ENCODE measurements around the gene IL22RA2. TPM values are rescaled to one million over a fixed set of nuclear protein-coding genes. Genes with fewer than 3 reads are reported as not detected.

IL22RA2 gene
- total and polyA plus RNA-seq, 9 of the 15 experiments (the other 6 are each of a cell fraction or from before 2014, with no cell fraction given), result 0.03 TPM; not detected in 8

DNA sequence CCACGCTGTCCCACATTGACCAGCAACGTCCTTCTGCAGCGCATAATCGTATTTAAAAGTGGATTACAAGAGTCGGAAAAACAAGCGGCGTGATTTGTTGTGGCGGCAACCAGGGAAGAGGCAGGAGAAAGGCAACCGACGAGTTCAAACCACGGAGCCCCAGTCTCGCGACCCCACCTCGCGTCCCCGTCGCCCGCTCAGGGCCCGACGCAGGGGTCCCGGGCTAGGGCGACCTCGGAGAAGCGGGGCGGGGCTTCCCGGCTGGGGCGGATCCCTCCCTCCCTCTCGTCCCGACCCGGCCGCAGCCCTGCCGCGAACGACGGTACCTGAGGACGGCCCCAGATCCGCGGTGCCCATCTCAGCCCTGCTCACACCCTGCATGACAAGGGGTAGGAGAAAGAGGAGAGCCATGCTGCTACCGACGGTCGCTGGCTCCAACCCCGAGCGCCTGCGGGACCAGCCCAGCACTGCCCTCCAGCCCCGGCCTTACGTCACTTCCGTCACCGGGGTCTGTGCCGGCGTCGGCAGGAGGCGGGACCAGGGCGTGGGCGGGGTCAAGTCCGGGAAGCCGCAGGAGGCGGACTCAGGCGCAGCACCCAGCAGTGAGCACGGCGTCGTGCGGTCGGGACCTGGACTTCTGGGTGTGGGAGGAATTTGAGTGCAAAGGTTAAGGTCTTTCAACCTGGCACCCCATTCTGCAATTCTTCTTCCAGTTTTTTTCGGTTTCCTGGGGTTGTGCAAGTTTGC, 45.6 kb upstream of the IL22RA2 start, which contains the start of gene IFNGR1 (continued):
- TF ChIP-seq ZNF740 (CRISPR knock-in tag; IDR thresholded peaks at IDR 0.05) (no peak), ZNF740 (tag; IDR thresholded peaks at IDR 0.05) (no peak), SREBF1 (IDR thresholded peaks at IDR 0.05; ENCODE audit: borderline replicate concordance, low read depth, low read length) (no peak), POLR2AphosphoS2 (IDR thresholded peaks at IDR 0.05; ENCODE audit: low read length) (no peak), ZBTB7A (IDR thresholded peaks at IDR 0.05; ENCODE audit: borderline replicate concordance, control insufficient read depth, low read depth, low read length) (peak; percentile 74; the same call in 1 of the 2 replicates), RFX1 (IDR thresholded peaks at IDR 0.05) (no peak), RBM39 (optimal IDR thresholded peaks at IDR 0.05; ENCODE audit: low read depth, low read length) (no peak), ZNF41 (CRISPR knock-in tag; conservative IDR thresholded peaks at IDR 0.05) (no peak; the same call in 1 of the 2 replicates), FUS (optimal IDR thresholded peaks at IDR 0.05; ENCODE audit: low read depth, low read length) (no peak), SIN3B (IDR thresholded peaks at IDR 0.05; ENCODE audit: low read depth) (peak; percentile 42; the same call in 1 of the 2 replicates), PHF21A (IDR thresholded peaks at IDR 0.05; ENCODE audit: borderline replicate concordance, low read depth) (no peak), PHTF2 (CRISPR knock-in tag; IDR thresholded peaks at IDR 0.05) (no peak), ILK (tag; IDR thresholded peaks at IDR 0.05; ENCODE audit: borderline replicate concordance, low read depth) (no peak), ZNF398 (CRISPR knock-in tag; IDR thresholded peaks at IDR 0.05) (no peak), E2F6 (IDR thresholded peaks at IDR 0.05; ENCODE audit: borderline replicate concordance in 1 of 2, extremely low read depth in 1 of 2, insufficient read depth in 1 of 2, insufficient read length in 1 of 2, low read depth in 1 of 2, low read length in 1 of 2, poor library complexity in 1 of 2, severe bottlenecking in 1 of 2) (peak; percentile 71 to 78), ZKSCAN8 (CRISPR knock-in tag; IDR thresholded peaks at IDR 0.05) (no peak), ZFP36 (IDR thresholded peaks at IDR 0.05; ENCODE audit: low read depth, low read length, partially characterized antibody) (no peak), HNRNPH1 (optimal IDR thresholded peaks at IDR 0.05; ENCODE audit: low read depth, low read length) (no peak), U2AF2 (optimal IDR thresholded peaks at IDR 0.05; ENCODE audit: low read depth, low read length) (no peak), ZNF316 (IDR thresholded peaks at IDR 0.05) (no peak), SNIP1 (IDR thresholded peaks at IDR 0.05; ENCODE audit: low read depth) (no peak), ZNF311 (CRISPR knock-in tag; IDR thresholded peaks at IDR 0.05) (no peak), ZBED1 (IDR thresholded peaks at IDR 0.05) (peak; percentile 68; the same call in 1 of the 2 replicates), MNT (conservative IDR thresholded peaks at IDR 0.05) (peak in 1 of 2 experiments; percentile 62; a peak in 1 of 4 replicates)

All from K562 (cell line).